ENCODE data around the gene CTDSP2. TPM values are rescaled to one million over a fixed set of nuclear protein-coding genes. Genes with fewer than 3 reads are reported as not detected.

CTDSP2 gene
- total RNA-seq, 1 experiment from 2014 or later, result 82.7 TPM

DNA sequence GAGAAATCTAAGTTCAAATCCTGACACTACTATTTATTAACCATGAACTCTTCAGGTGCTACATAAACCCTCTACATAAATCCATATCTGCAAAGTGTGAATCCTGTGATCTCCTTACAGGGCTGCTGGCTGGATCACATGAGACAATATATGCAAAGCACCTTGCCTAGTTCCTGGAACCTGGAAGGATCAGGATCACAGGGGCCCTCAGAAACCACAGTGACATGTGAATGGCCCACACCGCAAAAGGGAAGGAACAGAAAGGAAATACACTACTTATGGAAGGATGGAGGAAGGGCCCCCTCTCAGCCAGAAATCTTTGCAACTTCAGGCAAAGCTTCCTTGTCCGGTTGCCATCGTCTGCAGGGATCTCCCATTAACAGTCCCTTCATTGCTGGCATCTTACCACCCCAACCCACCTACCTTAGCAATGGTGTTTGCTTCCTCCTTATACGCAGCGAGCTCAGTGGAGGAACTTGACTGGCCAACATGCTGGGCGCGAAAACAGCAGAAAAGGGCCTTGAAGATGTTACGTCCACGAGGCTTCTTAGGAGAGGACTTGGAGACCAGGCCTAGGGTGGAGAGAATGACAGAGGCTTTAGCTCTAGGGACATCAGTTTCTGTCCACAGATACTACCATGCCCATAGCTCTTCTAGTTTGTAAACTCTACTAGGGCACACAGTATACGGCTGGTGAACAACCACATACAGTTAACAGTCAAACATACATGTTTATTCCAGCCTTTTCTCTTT is 17.3 kb downstream of the CTDSP2 start (continued):
- TF ChIP-seq, protein P1, sequence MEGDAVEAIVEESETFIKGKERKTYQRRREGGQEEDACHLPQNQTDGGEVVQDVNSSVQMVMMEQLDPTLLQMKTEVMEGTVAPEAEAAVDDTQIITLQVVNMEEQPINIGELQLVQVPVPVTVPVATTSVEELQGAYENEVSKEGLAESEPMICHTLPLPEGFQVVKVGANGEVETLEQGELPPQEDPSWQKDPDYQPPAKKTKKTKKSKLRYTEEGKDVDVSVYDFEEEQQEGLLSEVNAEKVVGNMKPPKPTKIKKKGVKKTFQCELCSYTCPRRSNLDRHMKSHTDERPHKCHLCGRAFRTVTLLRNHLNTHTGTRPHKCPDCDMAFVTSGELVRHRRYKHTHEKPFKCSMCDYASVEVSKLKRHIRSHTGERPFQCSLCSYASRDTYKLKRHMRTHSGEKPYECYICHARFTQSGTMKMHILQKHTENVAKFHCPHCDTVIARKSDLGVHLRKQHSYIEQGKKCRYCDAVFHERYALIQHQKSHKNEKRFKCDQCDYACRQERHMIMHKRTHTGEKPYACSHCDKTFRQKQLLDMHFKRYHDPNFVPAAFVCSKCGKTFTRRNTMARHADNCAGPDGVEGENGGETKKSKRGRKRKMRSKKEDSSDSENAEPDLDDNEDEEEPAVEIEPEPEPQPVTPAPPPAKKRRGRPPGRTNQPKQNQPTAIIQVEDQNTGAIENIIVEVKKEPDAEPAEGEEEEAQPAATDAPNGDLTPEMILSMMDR (IDR thresholded peaks at IDR 0.05 in 2 of 3, conservative IDR thresholded peaks at IDR 0.05 in 1 of 3; ENCODE audit: borderline replicate concordance in 1 of 3, insufficient read depth in 1 of 3, low read depth in 2 of 3, low read length in 2 of 3), result no peak
- no peak for TF ChIP-seq TCF7L2 (IDR thresholded peaks at IDR 0.05; ENCODE audit: borderline replicate concordance, extremely low read depth, insufficient read depth, insufficient read length)

DNA sequence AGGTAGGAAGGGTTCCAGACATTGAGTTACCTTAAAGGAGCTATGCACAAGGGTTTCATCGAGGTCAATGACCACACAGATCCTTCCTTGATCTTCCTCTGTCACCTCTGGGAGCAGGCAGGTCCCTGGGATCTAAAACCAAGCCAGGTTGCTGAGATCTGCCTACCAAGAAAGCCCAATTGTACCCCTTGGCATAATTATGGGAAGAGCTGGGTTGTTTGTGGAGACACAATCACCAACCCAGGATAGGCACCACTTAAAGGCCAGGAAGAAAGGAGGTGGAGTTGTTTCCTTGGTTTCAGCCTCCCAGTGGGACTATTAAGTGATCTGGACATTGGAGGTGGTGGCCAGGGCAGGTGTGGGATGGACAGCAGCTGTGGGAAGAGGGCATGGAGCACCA is 19.6 kb downstream of the CTDSP2 start:
- Histone ChIP-seq H2AFZ (ENCODE audit: low read depth, low read length, poor library complexity, severe bottlenecking) (no peak overlapping the region), H3K27ac (ENCODE audit: low read depth, low read length) (no peak overlapping the region), H3K4me2 (ENCODE audit: low read length) (no peak overlapping the region), H3K36me3 (ENCODE audit: control insufficient read depth in 1 of 2, insufficient read depth in 2 of 2, low read length in 2 of 2) (peaks cover 37 to 42% of the 10 kb centered on the region in 2 experiments), H3K4me1 (ENCODE audit: control insufficient read depth in 1 of 2, insufficient read depth in 2 of 2, low read length in 2 of 2) (0 out of 4 replicates have a peak, but pooled peaks cover 0 to 4% of the 10 kb centered on the region in 2 experiments), H3K9ac (ENCODE audit: low read length) (no peak overlapping the region), H3K27me3 (ENCODE audit: insufficient read depth, low read length) (no peaks in the 10 kb centered on the region), H3K9me2 (ENCODE audit: insufficient read depth) (no peaks in the 10 kb centered on the region), H4K20me1 (ENCODE audit: insufficient read depth) (no peaks in the 10 kb centered on the region), H3K79me2 (ENCODE audit: insufficient read depth, low read length) (peaks cover 22% of the 10 kb centered on the region), H3K9me3 (ENCODE audit: control insufficient read depth in 1 of 2, insufficient read depth in 1 of 2, low read depth in 1 of 2, low read length in 2 of 2) (no peaks in the 10 kb centered on the region), H3K4me3 (replicated peaks in 1 of 2; ENCODE audit: low read depth in 1 of 2, low read length in 2 of 2) (no peak overlapping the region)
- no TSS peak for BruUV-seq (replicated peaks)
- DNase-seq (ENCODE audit: low read depth, low spot score) (no peak), ATAC-seq (no peak)
- ChIA-PET CTCF (no interaction called here), RAD21 (ENCODE audit: low non-redundant PET in 1 of 2, low total read pairs in 2 of 2, uncharacterized antibody in 2 of 2, unreplicated experiment in 2 of 2) (interaction anchor here in 1 of 2 experiments (0.5 kb wide), 1 partner anchor 31 kb away, joined by 3 read pairs; no protein-coding TSS in a partner anchor), POLR2A (no interaction called here)
- intact Hi-C loops (cut with micrococcal nuclease), result no loop called here
- TF ChIP-seq EGR1 (IDR thresholded peaks at IDR 0.05; ENCODE audit: low read depth) (no peak), TCF7L2 (IDR thresholded peaks at IDR 0.05; ENCODE audit: borderline replicate concordance, extremely low read depth, insufficient read depth, insufficient read length) (no peak), FOSL1 (IDR thresholded peaks at IDR 0.05; ENCODE audit: low read depth) (no peak), RAD21 (IDR thresholded peaks at IDR 0.05; ENCODE audit: low read depth) (no peak), ZFX (IDR thresholded peaks at IDR 0.05) (no peak), CBX3 (IDR thresholded peaks at IDR 0.05; ENCODE audit: low read depth) (no peak)
- TF ChIP-seq, protein P2, sequence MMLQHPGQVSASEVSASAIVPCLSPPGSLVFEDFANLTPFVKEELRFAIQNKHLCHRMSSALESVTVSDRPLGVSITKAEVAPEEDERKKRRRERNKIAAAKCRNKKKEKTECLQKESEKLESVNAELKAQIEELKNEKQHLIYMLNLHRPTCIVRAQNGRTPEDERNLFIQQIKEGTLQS (IDR thresholded peaks at IDR 0.05), result no peak
- TF ChIP-seq, protein P3, sequence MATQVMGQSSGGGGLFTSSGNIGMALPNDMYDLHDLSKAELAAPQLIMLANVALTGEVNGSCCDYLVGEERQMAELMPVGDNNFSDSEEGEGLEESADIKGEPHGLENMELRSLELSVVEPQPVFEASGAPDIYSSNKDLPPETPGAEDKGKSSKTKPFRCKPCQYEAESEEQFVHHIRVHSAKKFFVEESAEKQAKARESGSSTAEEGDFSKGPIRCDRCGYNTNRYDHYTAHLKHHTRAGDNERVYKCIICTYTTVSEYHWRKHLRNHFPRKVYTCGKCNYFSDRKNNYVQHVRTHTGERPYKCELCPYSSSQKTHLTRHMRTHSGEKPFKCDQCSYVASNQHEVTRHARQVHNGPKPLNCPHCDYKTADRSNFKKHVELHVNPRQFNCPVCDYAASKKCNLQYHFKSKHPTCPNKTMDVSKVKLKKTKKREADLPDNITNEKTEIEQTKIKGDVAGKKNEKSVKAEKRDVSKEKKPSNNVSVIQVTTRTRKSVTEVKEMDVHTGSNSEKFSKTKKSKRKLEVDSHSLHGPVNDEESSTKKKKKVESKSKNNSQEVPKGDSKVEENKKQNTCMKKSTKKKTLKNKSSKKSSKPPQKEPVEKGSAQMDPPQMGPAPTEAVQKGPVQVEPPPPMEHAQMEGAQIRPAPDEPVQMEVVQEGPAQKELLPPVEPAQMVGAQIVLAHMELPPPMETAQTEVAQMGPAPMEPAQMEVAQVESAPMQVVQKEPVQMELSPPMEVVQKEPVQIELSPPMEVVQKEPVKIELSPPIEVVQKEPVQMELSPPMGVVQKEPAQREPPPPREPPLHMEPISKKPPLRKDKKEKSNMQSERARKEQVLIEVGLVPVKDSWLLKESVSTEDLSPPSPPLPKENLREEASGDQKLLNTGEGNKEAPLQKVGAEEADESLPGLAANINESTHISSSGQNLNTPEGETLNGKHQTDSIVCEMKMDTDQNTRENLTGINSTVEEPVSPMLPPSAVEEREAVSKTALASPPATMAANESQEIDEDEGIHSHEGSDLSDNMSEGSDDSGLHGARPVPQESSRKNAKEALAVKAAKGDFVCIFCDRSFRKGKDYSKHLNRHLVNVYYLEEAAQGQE (IDR thresholded peaks at IDR 0.05; ENCODE audit: low read depth), result no peak

Measured in HCT116 (cell line).